NCI-H128 (cell line): ENCODE data around the gene MAFG.
"Not testable (repeated sequence)": the region's sequence is repeated elsewhere in the genome, so short reads cannot be mapped to it uniquely, and the experiment has no call there.

Source experiments
- DNase-seq: peaks from one replicate; lab custom pipeline; 2025; ENCODE audit not compliant: unreplicated experiment; lab: John Stamatoyannopoulos, UW

Gene MAFG

GRCh38 chr17:81958633-81959342 is 31.3 kb upstream of the MAFG start:
- no peak for DNase-seq

- DNase-seq, result no peak
These were observed 30.3 kb upstream of the MAFG start for GRCh38 chr17:81957691-81958432.

- no peak for DNase-seq
These were observed 29.4 kb upstream of the MAFG start for GRCh38 chr17:81956607-81957589.

- DNase-seq, result no peak
These were observed 28.4 kb upstream of the MAFG start for GRCh38 chr17:81955756-81956544.

GRCh38 chr17:81955058-81955681 is 27.6 kb upstream of the MAFG start:
- no peak for DNase-seq

GRCh38 chr17:81954131-81955057 is 26.9 kb upstream of the MAFG start:
- DNase-seq, result no peak

- DNase-seq, result not testable (repeated sequence)
These were observed 25.9 kb upstream of the MAFG start for GRCh38 chr17:81953443-81953842.

- no peak for DNase-seq
These were observed 25.3 kb upstream of the MAFG start for GRCh38 chr17:81952792-81953228.

- no peak for DNase-seq
These were observed 24.5 kb upstream of the MAFG start for GRCh38 chr17:81951785-81952684.

GRCh38 chr17:81950501-81950900 is 23.0 kb upstream of the MAFG start:
- no peak for DNase-seq

- no peak for DNase-seq
These were observed 21.3 kb upstream of the MAFG start for GRCh38 chr17:81948635-81949378.

- no peak for DNase-seq
These were observed 19.7 kb upstream of the MAFG start, which contains the start of gene MYADML2 for GRCh38 chr17:81947189-81947588. TSS of gene MYADML2 (minus strand) at chr17:81947233. CDS start at chr17:81941741, 5,492 bp downstream.

- no peak for DNase-seq
These were observed 17.3 kb upstream of the MAFG start for GRCh38 chr17:81944858-81945257.

GRCh38 chr17:81942167-81942553 is 14.6 kb upstream of the MAFG start:
- DNase-seq, result no peak

- DNase-seq, result peak; percentile 12
These were observed 14.1 kb upstream of the MAFG start for GRCh38 chr17:81941484-81942166.
